Glutamatergic neuron (in vitro differentiated cells): Measurements from ENCODE around the gene UBL4B. TPM values are rescaled to one million over a fixed set of nuclear protein-coding genes. Genes with fewer than 3 reads are reported as not detected.

Experiments
- DNase-seq: peaks from one replicate; pipeline ENCODE4 v3.0.0; 2022
- H3K27ac Mint-ChIP-seq: one replicate; pipeline ENCODE4 v1.8.0; 2020; ENCODE audit warnings: mild to moderate bottlenecking, mixed read lengths, inconsistent platforms; ENCODE audit not compliant: unreplicated experiment
- H3K27me3 Mint-ChIP-seq: one replicate; pipeline ENCODE4 v1.8.0; 2020; ENCODE audit warnings: mild to moderate bottlenecking, moderate library complexity, mixed read lengths, inconsistent platforms; ENCODE audit not compliant: unreplicated experiment
- H3K36me3 Mint-ChIP-seq: one replicate; pipeline ENCODE4 v1.8.0; 2020; ENCODE audit warnings: mild to moderate bottlenecking, mixed read lengths, inconsistent platforms; ENCODE audit not compliant: unreplicated experiment
- H3K4me1 Mint-ChIP-seq: one replicate; pipeline ENCODE4 v1.8.0; 2020; ENCODE audit warnings: mild to moderate bottlenecking, low read depth, mixed read lengths, inconsistent platforms; ENCODE audit not compliant: unreplicated experiment
- H3K4me3 Mint-ChIP-seq: one replicate; pipeline ENCODE4 v1.8.0; 2020; ENCODE audit warnings: mild to moderate bottlenecking, mixed read lengths, inconsistent platforms; ENCODE audit not compliant: unreplicated experiment
- H3K9me3 Mint-ChIP-seq: one replicate; pipeline ENCODE4 v1.8.0; 2020; ENCODE audit warnings: mild to moderate bottlenecking, moderate library complexity, mixed read lengths, inconsistent platforms; ENCODE audit not compliant: unreplicated experiment
- total RNA-seq: library from RNA; stranded (reverse); fragmentation: NEBNext Ultra II Directional; extraction: Animal tissue kit (Norgen Biotek cat#: 25700); gene quantifications from one replicate; pipeline ENCODE4 v1.2.1, GENCODE V29; 2021; ENCODE audit not compliant: unreplicated experiment
- TF ChIP-seq, protein P1 (sequence below): fragments of 200-600 bp; sonication (generic); IDR thresholded peaks from one replicate; pipeline ENCODE4 v1.5.0; 2021; ENCODE audit not compliant: partially characterized antibody, unreplicated experiment

Gene UBL4B
- total RNA-seq, 1 donor from 2014 or later, result not detected

DNA sequence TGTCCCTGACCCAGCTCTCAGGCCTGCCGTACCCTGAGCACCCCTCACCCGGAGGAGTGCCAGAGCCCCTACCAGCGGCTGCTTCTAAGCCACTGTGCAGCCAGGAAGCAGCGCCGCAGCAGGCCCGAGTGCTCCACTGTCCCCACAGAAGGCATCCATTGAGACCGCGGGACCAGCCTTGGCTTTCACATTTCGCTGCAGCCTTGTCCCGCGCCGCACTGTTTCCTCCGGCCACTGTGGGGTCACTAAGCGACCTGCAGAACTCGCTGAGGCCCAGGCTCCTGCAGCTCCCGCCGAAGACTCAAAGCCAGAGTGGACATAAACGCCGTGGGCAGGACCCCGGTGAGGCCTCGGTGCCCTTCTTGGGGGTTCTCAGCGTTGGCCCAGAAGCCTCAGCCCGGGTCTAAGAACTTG is 44.8 kb upstream of the UBL4B start:
- TF ChIP-seq, protein P1, sequence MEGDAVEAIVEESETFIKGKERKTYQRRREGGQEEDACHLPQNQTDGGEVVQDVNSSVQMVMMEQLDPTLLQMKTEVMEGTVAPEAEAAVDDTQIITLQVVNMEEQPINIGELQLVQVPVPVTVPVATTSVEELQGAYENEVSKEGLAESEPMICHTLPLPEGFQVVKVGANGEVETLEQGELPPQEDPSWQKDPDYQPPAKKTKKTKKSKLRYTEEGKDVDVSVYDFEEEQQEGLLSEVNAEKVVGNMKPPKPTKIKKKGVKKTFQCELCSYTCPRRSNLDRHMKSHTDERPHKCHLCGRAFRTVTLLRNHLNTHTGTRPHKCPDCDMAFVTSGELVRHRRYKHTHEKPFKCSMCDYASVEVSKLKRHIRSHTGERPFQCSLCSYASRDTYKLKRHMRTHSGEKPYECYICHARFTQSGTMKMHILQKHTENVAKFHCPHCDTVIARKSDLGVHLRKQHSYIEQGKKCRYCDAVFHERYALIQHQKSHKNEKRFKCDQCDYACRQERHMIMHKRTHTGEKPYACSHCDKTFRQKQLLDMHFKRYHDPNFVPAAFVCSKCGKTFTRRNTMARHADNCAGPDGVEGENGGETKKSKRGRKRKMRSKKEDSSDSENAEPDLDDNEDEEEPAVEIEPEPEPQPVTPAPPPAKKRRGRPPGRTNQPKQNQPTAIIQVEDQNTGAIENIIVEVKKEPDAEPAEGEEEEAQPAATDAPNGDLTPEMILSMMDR, result no peak
- DNase-seq, result no peak
- peaks cover 4% of the 10 kb centered on the region for H3K4me1 Mint-ChIP-seq
- H3K27ac Mint-ChIP-seq, result no peak overlapping the region
- peaks cover 10% of the 10 kb centered on the region for H3K36me3 Mint-ChIP-seq
- H3K27me3 Mint-ChIP-seq, result peaks cover 27% of the 10 kb centered on the region
- peaks cover 12% of the 10 kb centered on the region for H3K9me3 Mint-ChIP-seq
- peak overlapping the region; percentile 69 for H3K4me3 Mint-ChIP-seq

DNA sequence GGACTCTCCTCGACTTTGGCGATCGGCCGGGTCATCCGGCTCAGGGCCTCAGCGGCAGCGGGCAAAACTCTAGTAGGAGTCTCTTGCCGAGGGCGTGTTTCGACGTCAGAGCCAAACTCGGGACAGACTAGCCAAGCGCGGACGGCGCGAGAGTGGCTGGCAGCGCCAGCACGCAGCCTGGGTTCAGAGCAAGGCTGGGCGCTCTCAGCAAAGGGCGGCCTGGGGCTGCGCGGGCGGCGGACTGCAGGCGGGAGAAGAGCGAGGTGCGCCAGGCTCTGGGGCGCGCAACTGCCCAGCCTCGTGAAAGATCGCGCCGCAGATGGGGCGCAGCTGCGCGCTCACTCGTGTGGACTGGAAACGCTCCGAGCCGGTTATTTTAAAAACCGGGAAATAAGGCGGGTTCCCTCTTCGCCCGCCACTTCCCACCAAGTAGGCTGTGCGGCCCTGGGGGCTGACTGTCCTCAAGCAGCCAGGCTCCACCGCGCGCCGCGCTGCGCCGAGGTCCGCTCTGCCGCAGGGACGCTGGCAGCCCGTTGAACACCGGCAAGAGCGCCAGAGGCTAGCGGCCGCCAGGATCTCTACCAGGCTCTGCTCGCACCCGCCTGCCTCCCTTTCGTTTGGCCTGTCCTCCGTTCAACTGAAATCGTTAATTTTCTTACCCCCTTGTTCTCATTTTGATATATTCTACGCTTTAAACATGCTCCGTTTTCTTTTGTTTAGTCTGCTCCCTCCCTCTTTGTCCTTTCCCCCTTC is 44.2 kb upstream of the UBL4B start:
- Mint-ChIP-seq H3K27me3 (peaks cover 30% of the 10 kb centered on the region), H3K9me3 (peaks cover 12% of the 10 kb centered on the region), H3K27ac (peak overlapping the region; percentile 4), H3K36me3 (peaks cover 9% of the 10 kb centered on the region), H3K4me1 (peaks cover 4% of the 10 kb centered on the region), H3K4me3 (peak overlapping the region; percentile 79)
- DNase-seq, result peak; percentile 61
- TF ChIP-seq, protein P1, result no peak

DNA sequence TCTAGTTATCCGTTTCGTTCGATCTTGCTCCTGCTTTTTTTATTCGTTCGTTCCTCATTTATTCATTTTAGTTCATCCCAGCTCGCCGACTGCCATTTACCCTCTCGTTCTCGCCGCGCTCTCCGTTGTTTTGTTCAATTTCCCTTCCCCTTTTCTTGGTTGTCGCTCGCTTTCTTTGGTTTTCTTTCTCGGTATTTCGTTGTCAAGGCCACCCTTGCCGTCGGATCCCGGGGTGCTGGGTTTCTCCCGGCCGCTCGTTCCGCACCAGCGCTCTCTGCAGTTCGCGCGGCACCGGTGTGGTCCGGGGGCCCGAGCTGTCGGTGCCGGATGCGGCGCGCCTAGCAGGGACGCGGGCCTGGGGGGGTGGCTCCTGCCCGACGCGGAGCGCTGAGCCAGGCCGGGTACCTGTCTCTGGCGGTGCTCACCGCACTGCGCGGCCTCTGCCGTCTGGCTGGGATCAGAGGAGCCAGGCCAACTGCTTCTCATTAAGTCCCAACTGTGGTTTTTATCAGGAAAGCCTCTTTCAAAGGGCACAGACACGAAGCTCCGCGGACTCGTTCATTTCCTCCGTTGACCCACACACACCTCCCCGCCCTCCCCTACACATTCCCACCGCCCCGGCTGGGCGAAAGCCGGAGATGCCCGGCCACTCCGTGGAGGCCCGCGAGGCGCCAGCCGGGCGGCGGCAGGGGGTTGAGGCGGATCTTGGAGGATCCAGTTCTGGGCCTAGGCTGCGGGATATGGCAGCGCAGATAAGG is 43.4 kb upstream of the UBL4B start:
- Mint-ChIP-seq H3K9me3 (peaks cover 12% of the 10 kb centered on the region), H3K4me1 (peaks cover 4% of the 10 kb centered on the region), H3K4me3 (peak overlapping the region; percentile 79), H3K36me3 (peaks cover 9% of the 10 kb centered on the region), H3K27me3 (peaks cover 33% of the 10 kb centered on the region), H3K27ac (peak overlapping the region; percentile 4)
- DNase-seq, result peak; percentile 39
- TF ChIP-seq, protein P1, result no peak

DNA sequence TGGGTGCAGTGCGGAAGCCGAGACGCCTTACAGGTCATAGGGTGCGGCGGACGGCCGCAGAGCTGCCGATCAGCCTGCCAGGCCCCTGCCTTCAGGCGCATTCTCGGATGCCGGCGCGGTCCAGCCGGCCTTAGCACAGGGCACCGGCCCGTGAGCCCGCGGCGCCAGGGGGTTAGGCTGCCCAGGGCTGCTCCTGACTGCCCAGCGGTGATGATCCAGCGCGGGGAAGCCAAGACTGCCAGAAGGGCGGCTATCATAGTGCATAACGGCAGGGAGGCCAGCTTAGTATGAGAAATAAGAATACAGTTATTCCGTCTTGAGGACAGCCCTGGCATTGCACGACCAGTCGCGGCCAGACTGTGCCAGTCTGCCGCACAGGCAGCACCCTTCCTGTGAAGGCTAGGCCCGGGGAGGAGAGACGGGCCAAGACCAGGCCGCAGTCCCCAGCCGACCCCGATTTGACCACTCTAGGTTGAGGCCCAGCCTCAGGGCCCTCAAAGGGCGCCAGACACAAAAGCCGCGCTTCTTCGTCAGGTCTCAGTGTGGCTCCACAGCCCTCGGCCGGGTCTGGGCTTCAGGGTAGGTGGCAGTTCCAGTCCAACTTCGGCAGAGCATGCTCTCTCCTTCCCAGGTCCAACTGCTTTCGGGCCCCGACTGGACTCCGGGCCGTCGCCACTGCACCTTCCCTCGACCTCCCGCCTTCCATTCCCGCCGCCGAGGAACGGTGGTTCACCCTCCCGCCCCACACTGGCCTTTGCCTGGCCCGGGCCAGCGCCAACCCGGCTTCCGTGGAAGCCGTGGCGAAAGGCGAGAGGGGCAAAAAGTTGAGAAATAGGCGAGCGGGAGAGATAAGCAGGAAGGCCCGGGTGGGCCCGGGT is 42.6 kb upstream of the UBL4B start:
- DNase-seq, result peak; percentile 40
- Mint-ChIP-seq H3K36me3 (peaks cover 9% of the 10 kb centered on the region), H3K9me3 (peaks cover 10% of the 10 kb centered on the region), H3K4me3 (no peak overlapping the region), H3K27me3 (peaks cover 33% of the 10 kb centered on the region), H3K4me1 (peaks cover 4% of the 10 kb centered on the region), H3K27ac (no peak overlapping the region)
- TF ChIP-seq, protein P1, result no peak
